ENCODE data around the gene AAK1.

GRCh38 chr2:69645921-69646320, 2.4 kb upstream of the AAK1 start:
- TF ChIP-seq, protein P1, sequence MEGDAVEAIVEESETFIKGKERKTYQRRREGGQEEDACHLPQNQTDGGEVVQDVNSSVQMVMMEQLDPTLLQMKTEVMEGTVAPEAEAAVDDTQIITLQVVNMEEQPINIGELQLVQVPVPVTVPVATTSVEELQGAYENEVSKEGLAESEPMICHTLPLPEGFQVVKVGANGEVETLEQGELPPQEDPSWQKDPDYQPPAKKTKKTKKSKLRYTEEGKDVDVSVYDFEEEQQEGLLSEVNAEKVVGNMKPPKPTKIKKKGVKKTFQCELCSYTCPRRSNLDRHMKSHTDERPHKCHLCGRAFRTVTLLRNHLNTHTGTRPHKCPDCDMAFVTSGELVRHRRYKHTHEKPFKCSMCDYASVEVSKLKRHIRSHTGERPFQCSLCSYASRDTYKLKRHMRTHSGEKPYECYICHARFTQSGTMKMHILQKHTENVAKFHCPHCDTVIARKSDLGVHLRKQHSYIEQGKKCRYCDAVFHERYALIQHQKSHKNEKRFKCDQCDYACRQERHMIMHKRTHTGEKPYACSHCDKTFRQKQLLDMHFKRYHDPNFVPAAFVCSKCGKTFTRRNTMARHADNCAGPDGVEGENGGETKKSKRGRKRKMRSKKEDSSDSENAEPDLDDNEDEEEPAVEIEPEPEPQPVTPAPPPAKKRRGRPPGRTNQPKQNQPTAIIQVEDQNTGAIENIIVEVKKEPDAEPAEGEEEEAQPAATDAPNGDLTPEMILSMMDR (IDR thresholded peaks at IDR 0.05): no peak
- no peak for TF ChIP-seq POLR2A (IDR thresholded peaks at IDR 0.05)

Data from esophagus squamous epithelium (tissue), 4 donors.